ENCODE data around the gene MDM4.

The MDM4 gene

GRCh38 chr1:204499511-204500468, 16.4 kb upstream of the MDM4 start:
- no peak for TF ChIP-seq CTCF (IDR thresholded peaks at IDR 0.05; ENCODE audit: low read depth, low read length, missing control alignments)
- no peak for DNase-seq (ENCODE audit: extremely low read depth, low read depth)
- H3K4me3 ChIP-seq (replicated peaks; ENCODE audit: low read depth, low read length), result no peak overlapping the region

GRCh38 chr1:204502241-204502640, 14.0 kb upstream of the MDM4 start:
- no peak for TF ChIP-seq CTCF (IDR thresholded peaks at IDR 0.05; ENCODE audit: low read depth, low read length, missing control alignments)
- H3K4me3 ChIP-seq (replicated peaks; ENCODE audit: low read depth, low read length), result no peak overlapping the region
- no peak for DNase-seq (ENCODE audit: extremely low read depth, low read depth)

- DNase-seq (ENCODE audit: extremely low read depth, low read depth), result no peak
- TF ChIP-seq CTCF (IDR thresholded peaks at IDR 0.05; ENCODE audit: low read depth, low read length, missing control alignments), result peak; percentile 46
- H3K4me3 ChIP-seq (replicated peaks; ENCODE audit: low read depth, low read length), result no peak overlapping the region
These were observed 12.9 kb upstream of the MDM4 start for GRCh38 chr1:204503122-204503912.

GRCh38 chr1:204503913-204504519, 12.2 kb upstream of the MDM4 start:
- TF ChIP-seq CTCF (IDR thresholded peaks at IDR 0.05; ENCODE audit: low read depth, low read length, missing control alignments), result no peak
- no peak for DNase-seq (ENCODE audit: extremely low read depth, low read depth)
- H3K4me3 ChIP-seq (replicated peaks; ENCODE audit: low read depth, low read length), result no peak overlapping the region

- H3K4me3 ChIP-seq (replicated peaks; ENCODE audit: low read depth, low read length), result peak overlapping the region; percentile 43
- DNase-seq (ENCODE audit: extremely low read depth, low read depth), result no peak
- no peak for TF ChIP-seq CTCF (IDR thresholded peaks at IDR 0.05; ENCODE audit: low read depth, low read length, missing control alignments)
These were observed 10.5 kb upstream of the MDM4 start for GRCh38 chr1:204505674-204506200.

- DNase-seq (ENCODE audit: extremely low read depth, low read depth), result peak; percentile 85
- H3K4me3 ChIP-seq (replicated peaks; ENCODE audit: low read depth, low read length), result peak overlapping the region; percentile 45
- no peak for TF ChIP-seq CTCF (IDR thresholded peaks at IDR 0.05; ENCODE audit: low read depth, low read length, missing control alignments)
These were observed 9.8 kb upstream of the MDM4 start for GRCh38 chr1:204506201-204506968.
